Gastrocnemius medialis (tissue), 4 donors: ENCODE results near the gene LHFPL6.

Source experiments
- POLR2A ChIP-seq, 2 donors: fragments of 450-650 bp; IDR thresholded peaks; one replicate each; pipeline ENCODE4 v1.6.1; 2017; ENCODE audit warnings: antibody characterized with exemption in 2 of 2, mild to moderate bottlenecking in 2 of 2, moderate library complexity in 2 of 2
- TF ChIP-seq, protein P1 (sequence below), 5 experiments: fragments of 450-650 bp in 3 of 5; fragments of 200-600 bp in 2 of 5; sonication (generic) in 2 of 5; IDR thresholded peaks in 4 of 5; conservative IDR thresholded peaks in 1 of 5; 1 replicate in 4 of 5; 2 replicates in 1 of 5; pipeline ENCODE4 v1.5.1; 2016 to 2019; ENCODE audit warnings: antibody characterized with exemption in 5 of 5, mild to moderate bottlenecking in 3 of 5, moderate library complexity in 3 of 5

DNA sequence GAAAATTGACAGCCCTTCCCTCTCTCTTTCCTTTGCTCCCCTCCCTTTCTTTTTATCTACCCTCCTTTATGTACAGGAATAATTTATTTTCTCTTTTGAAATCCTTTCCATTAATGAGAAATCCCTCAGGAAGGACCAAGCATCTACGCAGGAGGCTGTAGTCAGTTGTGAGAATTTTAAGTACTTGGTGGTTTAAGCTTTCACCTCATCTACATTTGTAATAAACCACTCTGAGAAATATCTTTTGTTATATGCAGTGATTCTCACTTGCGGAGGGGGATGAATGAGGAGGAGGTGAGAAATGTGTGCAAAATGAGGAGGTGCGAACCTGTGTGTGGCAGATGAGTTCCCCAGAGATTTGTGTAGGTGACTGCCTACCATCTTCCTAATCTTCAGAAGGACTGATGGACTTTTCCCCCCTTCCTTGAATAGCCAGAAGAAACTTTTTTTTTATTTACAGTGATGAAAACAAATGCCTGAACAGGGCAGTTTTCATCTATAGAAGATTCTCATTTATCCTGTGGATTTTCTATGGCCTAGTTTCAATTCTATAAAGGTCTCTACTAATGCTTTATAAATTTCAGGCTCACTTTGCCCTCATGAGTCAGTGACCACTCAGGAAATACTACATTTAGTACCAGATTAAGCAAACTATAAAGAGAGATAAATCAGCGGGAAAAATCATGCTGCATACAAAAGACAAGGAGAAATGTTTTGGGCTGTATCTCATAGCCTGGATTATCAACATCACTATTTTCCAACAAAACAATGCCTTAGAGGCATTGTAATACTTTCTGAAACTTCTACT lies 118.3 kb downstream of the LHFPL6 start:
- TF ChIP-seq POLR2A (IDR thresholded peaks at IDR 0.05): no peak
- TF ChIP-seq, protein P1, sequence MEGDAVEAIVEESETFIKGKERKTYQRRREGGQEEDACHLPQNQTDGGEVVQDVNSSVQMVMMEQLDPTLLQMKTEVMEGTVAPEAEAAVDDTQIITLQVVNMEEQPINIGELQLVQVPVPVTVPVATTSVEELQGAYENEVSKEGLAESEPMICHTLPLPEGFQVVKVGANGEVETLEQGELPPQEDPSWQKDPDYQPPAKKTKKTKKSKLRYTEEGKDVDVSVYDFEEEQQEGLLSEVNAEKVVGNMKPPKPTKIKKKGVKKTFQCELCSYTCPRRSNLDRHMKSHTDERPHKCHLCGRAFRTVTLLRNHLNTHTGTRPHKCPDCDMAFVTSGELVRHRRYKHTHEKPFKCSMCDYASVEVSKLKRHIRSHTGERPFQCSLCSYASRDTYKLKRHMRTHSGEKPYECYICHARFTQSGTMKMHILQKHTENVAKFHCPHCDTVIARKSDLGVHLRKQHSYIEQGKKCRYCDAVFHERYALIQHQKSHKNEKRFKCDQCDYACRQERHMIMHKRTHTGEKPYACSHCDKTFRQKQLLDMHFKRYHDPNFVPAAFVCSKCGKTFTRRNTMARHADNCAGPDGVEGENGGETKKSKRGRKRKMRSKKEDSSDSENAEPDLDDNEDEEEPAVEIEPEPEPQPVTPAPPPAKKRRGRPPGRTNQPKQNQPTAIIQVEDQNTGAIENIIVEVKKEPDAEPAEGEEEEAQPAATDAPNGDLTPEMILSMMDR (IDR thresholded peaks at IDR 0.05 in 4 of 5, conservative IDR thresholded peaks at IDR 0.05 in 1 of 5): no peak
